ENCODE results near the gene MYH6.

MYH6 gene

DNA sequence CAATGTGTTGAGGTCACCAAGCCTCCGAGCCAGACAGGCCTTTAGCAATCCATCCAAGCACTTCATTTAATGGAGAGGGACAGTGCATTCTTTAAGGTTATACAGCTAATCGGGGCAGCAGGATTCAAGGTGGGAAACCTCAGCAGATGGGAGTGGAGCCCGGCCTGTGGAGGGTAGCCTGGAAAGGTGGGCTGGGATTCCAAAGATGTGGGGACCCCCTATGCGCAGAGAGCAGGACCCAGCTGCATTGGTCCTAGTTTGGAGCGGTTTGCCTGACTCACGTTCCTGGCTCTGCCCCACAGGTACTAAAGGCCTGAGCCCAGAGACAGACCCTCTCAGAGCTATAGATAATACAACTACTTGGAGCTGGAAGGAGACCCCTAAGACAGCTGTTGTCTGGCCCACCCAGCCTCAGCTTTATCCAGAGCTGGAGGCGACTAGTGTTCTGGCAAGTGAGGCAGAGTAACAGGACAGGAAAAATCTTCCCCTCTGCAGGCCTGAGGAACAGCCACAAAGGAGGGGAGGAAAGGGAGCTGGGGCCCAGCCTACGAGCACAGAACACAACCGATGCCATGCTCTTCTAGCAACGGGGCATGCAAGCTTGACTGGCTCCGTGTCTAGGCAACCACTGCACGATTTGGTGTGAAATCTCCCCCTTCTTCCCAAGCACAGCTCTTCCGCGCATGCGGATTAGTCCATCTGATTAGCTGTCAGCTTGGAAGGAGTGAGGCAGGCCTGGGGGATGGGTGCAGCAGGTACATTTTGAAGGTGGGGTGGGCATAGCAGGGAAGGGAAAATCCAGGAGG is 28.5 kb upstream of the MYH6 start:
- Histone ChIP-seq H3K27ac (replicated peaks) (no peak overlapping the region), H3K4me3 (replicated peaks; ENCODE audit: insufficient read depth, low read length) (no peak overlapping the region), H3K27me3 (ENCODE audit: insufficient read depth, poor library complexity, severe bottlenecking) (no peaks in the 10 kb centered on the region)
- TF ChIP-seq SPI1 (IDR thresholded peaks at IDR 0.05; ENCODE audit: borderline replicate concordance, low read depth) (no peak), POLR2AphosphoS5 (IDR thresholded peaks at IDR 0.05; ENCODE audit: low read depth) (no peak), GABPA (IDR thresholded peaks at IDR 0.05; ENCODE audit: low read depth) (no peak)
- TF ChIP-seq, protein P1, sequence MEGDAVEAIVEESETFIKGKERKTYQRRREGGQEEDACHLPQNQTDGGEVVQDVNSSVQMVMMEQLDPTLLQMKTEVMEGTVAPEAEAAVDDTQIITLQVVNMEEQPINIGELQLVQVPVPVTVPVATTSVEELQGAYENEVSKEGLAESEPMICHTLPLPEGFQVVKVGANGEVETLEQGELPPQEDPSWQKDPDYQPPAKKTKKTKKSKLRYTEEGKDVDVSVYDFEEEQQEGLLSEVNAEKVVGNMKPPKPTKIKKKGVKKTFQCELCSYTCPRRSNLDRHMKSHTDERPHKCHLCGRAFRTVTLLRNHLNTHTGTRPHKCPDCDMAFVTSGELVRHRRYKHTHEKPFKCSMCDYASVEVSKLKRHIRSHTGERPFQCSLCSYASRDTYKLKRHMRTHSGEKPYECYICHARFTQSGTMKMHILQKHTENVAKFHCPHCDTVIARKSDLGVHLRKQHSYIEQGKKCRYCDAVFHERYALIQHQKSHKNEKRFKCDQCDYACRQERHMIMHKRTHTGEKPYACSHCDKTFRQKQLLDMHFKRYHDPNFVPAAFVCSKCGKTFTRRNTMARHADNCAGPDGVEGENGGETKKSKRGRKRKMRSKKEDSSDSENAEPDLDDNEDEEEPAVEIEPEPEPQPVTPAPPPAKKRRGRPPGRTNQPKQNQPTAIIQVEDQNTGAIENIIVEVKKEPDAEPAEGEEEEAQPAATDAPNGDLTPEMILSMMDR (IDR thresholded peaks at IDR 0.05; ENCODE audit: insufficient read depth, low read length): no peak
- TF ChIP-seq, protein P2, sequence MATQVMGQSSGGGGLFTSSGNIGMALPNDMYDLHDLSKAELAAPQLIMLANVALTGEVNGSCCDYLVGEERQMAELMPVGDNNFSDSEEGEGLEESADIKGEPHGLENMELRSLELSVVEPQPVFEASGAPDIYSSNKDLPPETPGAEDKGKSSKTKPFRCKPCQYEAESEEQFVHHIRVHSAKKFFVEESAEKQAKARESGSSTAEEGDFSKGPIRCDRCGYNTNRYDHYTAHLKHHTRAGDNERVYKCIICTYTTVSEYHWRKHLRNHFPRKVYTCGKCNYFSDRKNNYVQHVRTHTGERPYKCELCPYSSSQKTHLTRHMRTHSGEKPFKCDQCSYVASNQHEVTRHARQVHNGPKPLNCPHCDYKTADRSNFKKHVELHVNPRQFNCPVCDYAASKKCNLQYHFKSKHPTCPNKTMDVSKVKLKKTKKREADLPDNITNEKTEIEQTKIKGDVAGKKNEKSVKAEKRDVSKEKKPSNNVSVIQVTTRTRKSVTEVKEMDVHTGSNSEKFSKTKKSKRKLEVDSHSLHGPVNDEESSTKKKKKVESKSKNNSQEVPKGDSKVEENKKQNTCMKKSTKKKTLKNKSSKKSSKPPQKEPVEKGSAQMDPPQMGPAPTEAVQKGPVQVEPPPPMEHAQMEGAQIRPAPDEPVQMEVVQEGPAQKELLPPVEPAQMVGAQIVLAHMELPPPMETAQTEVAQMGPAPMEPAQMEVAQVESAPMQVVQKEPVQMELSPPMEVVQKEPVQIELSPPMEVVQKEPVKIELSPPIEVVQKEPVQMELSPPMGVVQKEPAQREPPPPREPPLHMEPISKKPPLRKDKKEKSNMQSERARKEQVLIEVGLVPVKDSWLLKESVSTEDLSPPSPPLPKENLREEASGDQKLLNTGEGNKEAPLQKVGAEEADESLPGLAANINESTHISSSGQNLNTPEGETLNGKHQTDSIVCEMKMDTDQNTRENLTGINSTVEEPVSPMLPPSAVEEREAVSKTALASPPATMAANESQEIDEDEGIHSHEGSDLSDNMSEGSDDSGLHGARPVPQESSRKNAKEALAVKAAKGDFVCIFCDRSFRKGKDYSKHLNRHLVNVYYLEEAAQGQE (IDR thresholded peaks at IDR 0.05; ENCODE audit: insufficient replicate concordance, low read depth): no peak
- DNase-seq (ENCODE audit: low read depth in 1 of 2, low spot score in 1 of 2): no peak

DNA sequence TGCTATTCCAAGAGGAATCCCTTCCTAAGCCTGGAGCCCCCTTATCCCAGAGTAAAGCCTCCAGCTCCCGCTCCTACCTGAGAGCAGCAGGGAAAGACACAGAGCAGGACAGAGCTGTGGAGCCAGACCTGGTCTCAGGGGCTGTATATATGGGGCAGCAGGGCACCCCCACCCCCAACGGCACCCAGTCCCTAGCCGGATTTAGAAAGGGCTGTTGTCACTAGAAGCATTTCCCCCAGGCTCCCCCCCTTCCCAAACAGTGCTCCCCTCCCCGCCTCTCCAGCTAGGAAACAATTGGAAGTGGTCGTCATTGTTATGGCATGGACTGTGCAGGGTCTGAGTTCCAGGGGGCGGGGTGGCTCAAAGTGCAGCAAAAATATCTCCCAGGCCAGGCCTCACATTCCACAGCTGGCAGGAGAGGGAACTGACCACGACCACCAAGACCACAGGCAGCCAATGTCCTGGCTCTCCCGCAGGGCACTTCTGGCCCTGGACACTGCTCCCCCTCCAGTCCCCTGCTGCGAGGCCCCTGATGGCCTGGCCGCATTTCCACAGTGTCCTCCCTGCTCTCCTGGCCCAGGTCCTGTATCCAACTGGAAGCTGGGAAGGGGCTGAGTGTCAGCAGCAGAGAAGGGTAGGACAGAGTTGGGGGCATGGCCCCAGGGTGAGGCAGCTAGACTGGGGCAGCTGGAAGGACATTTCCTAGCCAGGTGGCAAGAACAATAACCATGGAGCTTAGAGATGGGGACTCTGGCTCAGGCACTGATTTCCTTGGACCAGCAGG is 27.7 kb upstream of the MYH6 start, which contains the start of gene MYH7:
Gene MYH7 (minus strand): TSS at position 118 of the 784 bp plus-strand sequence. CDS start 1,928 bp downstream, outside the sequence.
- DNase-seq (ENCODE audit: low read depth in 1 of 2, low spot score in 1 of 2): no peak
- H3K27me3 ChIP-seq (ENCODE audit: insufficient read depth, poor library complexity, severe bottlenecking): no peaks in the 10 kb centered on the region

DNA sequence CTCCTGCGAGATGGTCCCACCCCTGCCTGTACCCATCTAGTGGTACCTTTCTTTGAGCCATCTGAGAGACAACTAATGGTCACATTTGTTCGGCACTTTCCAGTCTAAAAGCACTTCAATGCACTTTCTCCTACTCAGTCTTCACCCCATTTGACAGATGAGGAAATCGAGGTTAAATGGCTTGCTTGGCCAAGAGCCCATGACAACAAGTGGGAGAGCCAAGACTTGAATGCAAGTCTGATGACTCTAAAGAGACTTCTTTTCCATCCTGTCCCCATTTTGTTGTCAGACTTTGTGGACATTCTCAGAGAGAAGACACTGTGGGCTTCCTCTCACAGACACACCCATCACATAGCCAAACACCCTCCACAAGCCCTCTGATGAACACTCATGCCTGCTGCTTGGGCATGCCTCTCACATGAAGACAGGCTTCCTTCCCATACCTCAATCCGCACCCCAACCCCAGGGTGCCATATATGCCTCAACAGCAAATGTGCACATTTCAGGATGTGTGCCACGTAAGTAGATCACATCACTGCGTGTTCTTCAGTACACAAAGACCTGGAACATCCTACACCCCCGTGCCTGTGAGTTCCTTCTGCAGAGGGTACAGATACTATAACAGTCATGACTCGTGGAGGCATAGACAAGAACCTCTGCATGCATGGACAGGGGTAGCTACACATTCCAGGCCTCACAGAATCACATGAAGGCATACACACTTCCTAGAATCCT is 26.6 kb upstream of the MYH6 start:
- no peak for DNase-seq (ENCODE audit: low read depth in 1 of 2, low spot score in 1 of 2)
- Histone ChIP-seq H3K27ac (replicated peaks) (no peak overlapping the region), H3K4me3 (replicated peaks; ENCODE audit: insufficient read depth, low read length) (no peak overlapping the region), H3K27me3 (ENCODE audit: insufficient read depth, poor library complexity, severe bottlenecking) (no peaks in the 10 kb centered on the region)
- TF ChIP-seq GABPA (IDR thresholded peaks at IDR 0.05; ENCODE audit: low read depth): no peak
- TF ChIP-seq, protein P1 (IDR thresholded peaks at IDR 0.05; ENCODE audit: insufficient read depth, low read length): no peak

More for the DNA sequence above, 27.7 kb upstream of the MYH6 start, which contains the start of gene MYH7:
- H3K4me3 ChIP-seq (replicated peaks; ENCODE audit: insufficient read depth, low read length): no peak within 1 kb of the TSS
- H3K27ac ChIP-seq (replicated peaks): no peak within 1 kb of the TSS
- TF ChIP-seq, protein P1 (IDR thresholded peaks at IDR 0.05; ENCODE audit: insufficient read depth, low read length): no peak
- no peak for TF ChIP-seq POLR2AphosphoS5 (IDR thresholded peaks at IDR 0.05; ENCODE audit: low read depth)

DNA sequence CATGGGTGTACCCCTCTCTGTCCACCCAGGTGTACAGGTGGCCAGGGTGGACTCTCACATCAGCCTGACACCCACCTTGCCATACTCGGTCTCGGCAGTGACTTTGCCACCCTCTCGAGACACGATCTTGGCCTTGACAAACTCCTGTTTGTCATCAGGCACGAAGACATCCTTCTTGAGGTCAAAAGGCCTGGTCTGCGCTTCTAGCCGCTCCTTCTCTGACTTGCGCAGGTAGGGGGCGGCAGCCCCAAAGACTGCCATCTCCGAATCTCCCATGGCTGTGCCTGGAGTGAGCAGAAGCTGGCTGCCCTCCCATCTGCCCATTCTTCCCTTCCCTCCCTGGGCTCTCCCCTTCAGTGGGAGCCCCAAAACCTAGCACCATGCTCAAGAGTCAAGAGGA is 25.4 kb upstream of the MYH6 start:
- Histone ChIP-seq H3K27me3 (ENCODE audit: insufficient read depth, poor library complexity, severe bottlenecking) (no peaks in the 10 kb centered on the region), H3K27ac (replicated peaks) (no peak overlapping the region), H3K4me3 (replicated peaks; ENCODE audit: insufficient read depth, low read length) (no peak overlapping the region)
- DNase-seq (ENCODE audit: low read depth in 1 of 2, low spot score in 1 of 2): no peak
- TF ChIP-seq GABPA (IDR thresholded peaks at IDR 0.05; ENCODE audit: low read depth): no peak
- TF ChIP-seq, protein P2 (IDR thresholded peaks at IDR 0.05; ENCODE audit: insufficient replicate concordance, low read depth): no peak
- TF ChIP-seq, protein P1 (IDR thresholded peaks at IDR 0.05; ENCODE audit: insufficient read depth, low read length): no peak
- TF ChIP-seq POLR2AphosphoS5 (IDR thresholded peaks at IDR 0.05; ENCODE audit: low read depth): no peak
- TF ChIP-seq SPI1 (IDR thresholded peaks at IDR 0.05; ENCODE audit: borderline replicate concordance, low read depth): no peak

Data from HL-60 (cell line).